HepG2 (cell line): ENCODE data around the gene CLDN9. TPM values are rescaled to one million over a fixed set of nuclear protein-coding genes. Genes with fewer than 3 reads are reported as not detected.

Experiments used
- CCDC6 ChIP-seq: sonication (generic); formaldehyde crosslinking; IDR thresholded peaks from 2 replicates; pipeline ENCODE4 v1.8.1; 2022; ENCODE audit warnings: mild to moderate bottlenecking, missing genetic modification reagents, moderate library complexity
- FIP1L1 ChIP-seq: fragments of 200-400 bp; formaldehyde crosslinking; IDR thresholded peaks from 2 replicates; pipeline ENCODE4 v1.6.1; 2018; ENCODE audit warnings: low read depth, mild to moderate bottlenecking, low read length, moderate library complexity, borderline replicate concordance; ENCODE audit not compliant: insufficient read depth
- HIVEP1 ChIP-seq: sonication (generic); formaldehyde crosslinking; IDR thresholded peaks from 2 replicates; pipeline ENCODE4 v1.4.0; 2020; ENCODE audit warnings: mild to moderate bottlenecking, missing genetic modification reagents
- IKZF1 ChIP-seq: fragments of 450-650 bp; IDR thresholded peaks from 2 replicates; pipeline ENCODE4 v1.7.1; 2016
- NFKBIZ ChIP-seq: IDR thresholded peaks from 2 replicates; pipeline ENCODE4 v1.6.1; 2018; ENCODE audit warnings: missing genetic modification reagents, missing compliant biosample characterization
- PRMT3 ChIP-seq: sonication (generic); formaldehyde crosslinking; IDR thresholded peaks from 2 replicates; pipeline ENCODE4 v1.8.1; 2022; ENCODE audit warnings: low read depth, mild to moderate bottlenecking, moderate library complexity, missing genetic modification reagents, borderline replicate concordance
- SALL2 ChIP-seq: sonication (generic); formaldehyde crosslinking; IDR thresholded peaks from 2 replicates; pipeline ENCODE4 v1.8.1; 2023; ENCODE audit warnings: mild to moderate bottlenecking, missing genetic modification reagents, inconsistent platforms
- SIX4 ChIP-seq: sonication (generic); formaldehyde crosslinking; IDR thresholded peaks from 2 replicates; pipeline ENCODE4 v1.4.0; 2020; ENCODE audit warnings: missing genetic modification reagents
- SSRP1 ChIP-seq: IDR thresholded peaks from 2 replicates; pipeline ENCODE4 v1.6.1; 2016; ENCODE audit warnings: control low read depth
- TCF7L2 ChIP-seq: IDR thresholded peaks from 2 replicates; pipeline ENCODE4 v1.6.1; 2011; ENCODE audit warnings: mild to moderate bottlenecking, low read depth, low read length, moderate library complexity
- ZNF850 ChIP-seq: sonication (generic); formaldehyde crosslinking; conservative IDR thresholded peaks from 2 replicates; pipeline ENCODE4 v1.9.0; 2021; ENCODE audit warnings: mild to moderate bottlenecking, missing genetic modification reagents
- ZSCAN31 ChIP-seq: sonication (generic); formaldehyde crosslinking; IDR thresholded peaks from 2 replicates; pipeline ENCODE4 v1.5.0; 2020; ENCODE audit warnings: low read depth, mild to moderate bottlenecking, missing genetic modification reagents
- polyA plus RNA-seq, 8 experiments: library from polyadenylated mRNA; depleted of rRNA in 3 of 8; stranded (reverse) in 7 of 8; unstranded in 1 of 8; fragments of >200 nt; fragmentation: Illumina TruSeq in 4 of 8; extraction: Trizol in 4 of 8; gene quantifications; 2 replicates each; pipeline versions ENCODE4 v1.2.1 to v1.2.3, GENCODE V29; 2011 to 2016; ENCODE audit warnings: low read depth in 4 of 8, missing spikeins in 1 of 8, mixed read lengths in 1 of 8; ENCODE audit not compliant: insufficient read depth in 1 of 8
- total RNA-seq, 5 experiments: library from RNA; depleted of rRNA; stranded (reverse); fragments of >200 nt; fragmentation: Illumina TruSeq; extraction: Trizol; gene quantifications; 2 replicates each; pipeline ENCODE4 v1.2.3, GENCODE V29; 2016; ENCODE audit warnings: low read depth in 1 of 5
- TF ChIP-seq, protein P1 (sequence below): sonication (generic); formaldehyde crosslinking; IDR thresholded peaks from 2 replicates; pipeline ENCODE4 v1.5.0; 2020; ENCODE audit warnings: missing genetic modification reagents
- TF ChIP-seq, protein P2 (sequence below): sonication (generic); formaldehyde crosslinking; IDR thresholded peaks from 2 replicates; pipeline ENCODE4 v1.5.0; 2020; ENCODE audit warnings: mild to moderate bottlenecking, missing genetic modification reagents, borderline replicate concordance
- TF ChIP-seq, protein P3 (sequence below): sonication (generic); formaldehyde crosslinking; IDR thresholded peaks from 2 replicates; pipeline ENCODE4 v1.4.0; 2020; ENCODE audit warnings: missing genetic modification reagents, borderline replicate concordance
- TF ChIP-seq, protein P4 (sequence below): sonication (generic); formaldehyde crosslinking; IDR thresholded peaks from 2 replicates; pipeline ENCODE4 v1.4.0; 2020; ENCODE audit warnings: mild to moderate bottlenecking, missing genetic modification reagents

Gene CLDN9
- total and polyA plus RNA-seq, 2 of the 13 experiments (the other 11 are each of a cell fraction or from before 2014, with no cell fraction given) = 0.15 to 0.26 TPM

DNA sequence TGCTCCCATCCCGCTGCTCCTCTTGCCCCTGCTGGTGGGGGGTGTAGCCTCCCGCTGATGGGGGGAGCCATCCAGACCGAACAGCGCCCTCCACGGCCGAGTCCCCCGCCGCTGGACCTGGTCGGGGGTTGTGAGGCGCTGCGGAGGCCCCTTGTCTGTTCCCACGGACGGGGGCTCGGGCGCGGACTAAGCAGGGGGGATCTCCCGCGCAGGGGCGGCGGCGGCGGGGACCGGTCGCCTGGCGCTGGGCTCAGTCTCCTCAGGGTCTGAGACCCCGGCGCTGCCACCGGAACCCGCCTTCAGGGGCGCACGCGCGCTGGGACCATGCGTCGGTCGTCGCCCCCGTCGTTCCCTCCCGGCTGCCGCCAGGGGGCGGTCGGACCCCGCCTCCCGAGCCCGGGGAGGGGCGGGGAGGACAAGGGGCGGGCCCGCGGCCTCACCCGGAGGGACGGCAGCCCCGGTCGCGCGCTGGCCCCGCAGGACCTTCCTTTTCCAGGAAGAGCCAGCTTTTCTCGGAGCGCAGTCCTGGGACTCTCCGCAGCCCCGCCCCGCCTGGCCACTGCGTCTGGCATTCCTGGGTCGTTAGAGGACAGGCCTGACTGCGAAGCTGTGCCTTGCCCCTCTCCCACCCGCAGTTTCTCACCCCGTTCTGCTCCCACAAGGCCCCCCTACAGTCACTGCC lies 46.5 kb downstream of the CLDN9 start (continued):
- TF ChIP-seq SALL2 (0 out of 2 replicates have a peak, but pooled peaks have one; percentile 71), NFKBIZ (CRISPR knock-in tag) (no peak), TCF7L2 (no peak), HIVEP1 (CRISPR knock-in tag) (no peak), SIX4 (CRISPR knock-in tag) (no peak), ZNF850 (CRISPR knock-in tag) (no peak), IKZF1 (no peak), CCDC6 (CRISPR knock-in tag) (peak; percentile 93), ZSCAN31 (peak; percentile 72), FIP1L1 (no peak), PRMT3 (CRISPR knock-in tag) (peak; percentile 72; the same call in 1 of the 2 replicates), SSRP1 (CRISPR knock-in tag) (no peak)
- TF ChIP-seq, protein P1, sequence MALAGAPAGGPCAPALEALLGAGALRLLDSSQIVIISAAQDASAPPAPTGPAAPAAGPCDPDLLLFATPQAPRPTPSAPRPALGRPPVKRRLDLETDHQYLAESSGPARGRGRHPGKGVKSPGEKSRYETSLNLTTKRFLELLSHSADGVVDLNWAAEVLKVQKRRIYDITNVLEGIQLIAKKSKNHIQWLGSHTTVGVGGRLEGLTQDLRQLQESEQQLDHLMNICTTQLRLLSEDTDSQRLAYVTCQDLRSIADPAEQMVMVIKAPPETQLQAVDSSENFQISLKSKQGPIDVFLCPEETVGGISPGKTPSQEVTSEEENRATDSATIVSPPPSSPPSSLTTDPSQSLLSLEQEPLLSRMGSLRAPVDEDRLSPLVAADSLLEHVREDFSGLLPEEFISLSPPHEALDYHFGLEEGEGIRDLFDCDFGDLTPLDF (CRISPR knock-in tag) = no peak
- TF ChIP-seq, protein P2, sequence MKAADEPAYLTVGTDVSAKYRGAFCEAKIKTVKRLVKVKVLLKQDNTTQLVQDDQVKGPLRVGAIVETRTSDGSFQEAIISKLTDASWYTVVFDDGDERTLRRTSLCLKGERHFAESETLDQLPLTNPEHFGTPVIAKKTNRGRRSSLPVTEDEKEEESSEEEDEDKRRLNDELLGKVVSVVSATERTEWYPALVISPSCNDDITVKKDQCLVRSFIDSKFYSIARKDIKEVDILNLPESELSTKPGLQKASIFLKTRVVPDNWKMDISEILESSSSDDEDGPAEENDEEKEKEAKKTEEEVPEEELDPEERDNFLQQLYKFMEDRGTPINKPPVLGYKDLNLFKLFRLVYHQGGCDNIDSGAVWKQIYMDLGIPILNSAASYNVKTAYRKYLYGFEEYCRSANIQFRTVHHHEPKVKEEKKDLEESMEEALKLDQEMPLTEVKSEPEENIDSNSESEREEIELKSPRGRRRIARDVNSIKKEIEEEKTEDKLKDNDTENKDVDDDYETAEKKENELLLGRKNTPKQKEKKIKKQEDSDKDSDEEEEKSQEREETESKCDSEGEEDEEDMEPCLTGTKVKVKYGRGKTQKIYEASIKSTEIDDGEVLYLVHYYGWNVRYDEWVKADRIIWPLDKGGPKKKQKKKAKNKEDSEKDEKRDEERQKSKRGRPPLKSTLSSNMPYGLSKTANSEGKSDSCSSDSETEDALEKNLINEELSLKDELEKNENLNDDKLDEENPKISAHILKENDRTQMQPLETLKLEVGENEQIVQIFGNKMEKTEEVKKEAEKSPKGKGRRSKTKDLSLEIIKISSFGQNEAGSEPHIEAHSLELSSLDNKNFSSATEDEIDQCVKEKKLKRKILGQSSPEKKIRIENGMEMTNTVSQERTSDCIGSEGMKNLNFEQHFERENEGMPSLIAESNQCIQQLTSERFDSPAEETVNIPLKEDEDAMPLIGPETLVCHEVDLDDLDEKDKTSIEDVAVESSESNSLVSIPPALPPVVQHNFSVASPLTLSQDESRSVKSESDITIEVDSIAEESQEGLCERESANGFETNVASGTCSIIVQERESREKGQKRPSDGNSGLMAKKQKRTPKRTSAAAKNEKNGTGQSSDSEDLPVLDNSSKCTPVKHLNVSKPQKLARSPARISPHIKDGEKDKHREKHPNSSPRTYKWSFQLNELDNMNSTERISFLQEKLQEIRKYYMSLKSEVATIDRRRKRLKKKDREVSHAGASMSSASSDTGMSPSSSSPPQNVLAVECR (CRISPR knock-in tag) = peak; percentile 78; the same call in 1 of the 2 replicates
- TF ChIP-seq, protein P3, sequence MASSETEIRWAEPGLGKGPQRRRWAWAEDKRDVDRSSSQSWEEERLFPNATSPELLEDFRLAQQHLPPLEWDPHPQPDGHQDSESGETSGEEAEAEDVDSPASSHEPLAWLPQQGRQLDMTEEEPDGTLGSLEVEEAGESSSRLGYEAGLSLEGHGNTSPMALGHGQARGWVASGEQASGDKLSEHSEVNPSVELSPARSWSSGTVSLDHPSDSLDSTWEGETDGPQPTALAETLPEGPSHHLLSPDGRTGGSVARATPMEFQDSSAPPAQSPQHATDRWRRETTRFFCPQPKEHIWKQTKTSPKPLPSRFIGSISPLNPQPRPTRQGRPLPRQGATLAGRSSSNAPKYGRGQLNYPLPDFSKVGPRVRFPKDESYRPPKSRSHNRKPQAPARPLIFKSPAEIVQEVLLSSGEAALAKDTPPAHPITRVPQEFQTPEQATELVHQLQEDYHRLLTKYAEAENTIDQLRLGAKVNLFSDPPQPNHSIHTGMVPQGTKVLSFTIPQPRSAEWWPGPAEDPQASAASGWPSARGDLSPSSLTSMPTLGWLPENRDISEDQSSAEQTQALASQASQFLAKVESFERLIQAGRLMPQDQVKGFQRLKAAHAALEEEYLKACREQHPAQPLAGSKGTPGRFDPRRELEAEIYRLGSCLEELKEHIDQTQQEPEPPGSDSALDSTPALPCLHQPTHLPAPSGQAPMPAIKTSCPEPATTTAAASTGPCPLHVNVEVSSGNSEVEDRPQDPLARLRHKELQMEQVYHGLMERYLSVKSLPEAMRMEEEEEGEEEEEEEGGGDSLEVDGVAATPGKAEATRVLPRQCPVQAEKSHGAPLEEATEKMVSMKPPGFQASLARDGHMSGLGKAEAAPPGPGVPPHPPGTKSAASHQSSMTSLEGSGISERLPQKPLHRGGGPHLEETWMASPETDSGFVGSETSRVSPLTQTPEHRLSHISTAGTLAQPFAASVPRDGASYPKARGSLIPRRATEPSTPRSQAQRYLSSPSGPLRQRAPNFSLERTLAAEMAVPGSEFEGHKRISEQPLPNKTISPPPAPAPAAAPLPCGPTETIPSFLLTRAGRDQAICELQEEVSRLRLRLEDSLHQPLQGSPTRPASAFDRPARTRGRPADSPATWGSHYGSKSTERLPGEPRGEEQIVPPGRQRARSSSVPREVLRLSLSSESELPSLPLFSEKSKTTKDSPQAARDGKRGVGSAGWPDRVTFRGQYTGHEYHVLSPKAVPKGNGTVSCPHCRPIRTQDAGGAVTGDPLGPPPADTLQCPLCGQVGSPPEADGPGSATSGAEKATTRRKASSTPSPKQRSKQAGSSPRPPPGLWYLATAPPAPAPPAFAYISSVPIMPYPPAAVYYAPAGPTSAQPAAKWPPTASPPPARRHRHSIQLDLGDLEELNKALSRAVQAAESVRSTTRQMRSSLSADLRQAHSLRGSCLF (CRISPR knock-in tag) = no peak
- TF ChIP-seq, protein P4, sequence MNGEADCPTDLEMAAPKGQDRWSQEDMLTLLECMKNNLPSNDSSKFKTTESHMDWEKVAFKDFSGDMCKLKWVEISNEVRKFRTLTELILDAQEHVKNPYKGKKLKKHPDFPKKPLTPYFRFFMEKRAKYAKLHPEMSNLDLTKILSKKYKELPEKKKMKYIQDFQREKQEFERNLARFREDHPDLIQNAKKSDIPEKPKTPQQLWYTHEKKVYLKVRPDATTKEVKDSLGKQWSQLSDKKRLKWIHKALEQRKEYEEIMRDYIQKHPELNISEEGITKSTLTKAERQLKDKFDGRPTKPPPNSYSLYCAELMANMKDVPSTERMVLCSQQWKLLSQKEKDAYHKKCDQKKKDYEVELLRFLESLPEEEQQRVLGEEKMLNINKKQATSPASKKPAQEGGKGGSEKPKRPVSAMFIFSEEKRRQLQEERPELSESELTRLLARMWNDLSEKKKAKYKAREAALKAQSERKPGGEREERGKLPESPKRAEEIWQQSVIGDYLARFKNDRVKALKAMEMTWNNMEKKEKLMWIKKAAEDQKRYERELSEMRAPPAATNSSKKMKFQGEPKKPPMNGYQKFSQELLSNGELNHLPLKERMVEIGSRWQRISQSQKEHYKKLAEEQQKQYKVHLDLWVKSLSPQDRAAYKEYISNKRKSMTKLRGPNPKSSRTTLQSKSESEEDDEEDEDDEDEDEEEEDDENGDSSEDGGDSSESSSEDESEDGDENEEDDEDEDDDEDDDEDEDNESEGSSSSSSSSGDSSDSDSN = peak; percentile 85
